Measurements from ENCODE around the gene TRAPPC4.

- TF ChIP-seq CTCF (conservative IDR thresholded peaks at IDR 0.05) = no peak
- no peak for TF ChIP-seq EZH2 (IDR thresholded peaks at IDR 0.05; ENCODE audit: low read depth)
These were observed 20.8 kb upstream of the TRAPPC4 start, which contains the start of gene CENATAC for GRCh38 chr11:118997627-118998387.
